Mucosa of gallbladder (tissue), 1 donor: ENCODE data around the gene HSD17B14. TPM values are rescaled to one million over a fixed set of nuclear protein-coding genes. Genes with fewer than 3 reads are reported as not detected.

Source experiments
- total RNA-seq: library from RNA; stranded (reverse); gene quantifications from one replicate; pipeline ENCODE4 v1.2.1, GENCODE V29; 2021
- donor health status: DM: no; HTN: no; CAD: no.

The HSD17B14 gene
- total RNA-seq, 1 donor from 2014 or later, result 10.6 TPM

Other genes with a start within 250 kb of the HSD17B14 start
- gene SPACA4, start 229.7 kb downstream of the HSD17B14 start, total RNA-seq, result not detected
- gene FAM83E, start 221.4 kb downstream of the HSD17B14 start, total RNA-seq, result 143 TPM
- gene RPL18, start 217.3 kb downstream of the HSD17B14 start, total RNA-seq, result 1,057 TPM
- gene SPHK2, start 217.0 kb downstream of the HSD17B14 start, total RNA-seq, result 51.8 TPM
- 39.9 TPM for gene DBP, start 199.1 kb downstream of the HSD17B14 start, total RNA-seq
- 46.2 TPM for gene CA11, start 190.3 kb downstream of the HSD17B14 start, total RNA-seq
- gene NTN5, start 163.5 kb downstream of the HSD17B14 start, total RNA-seq, result 0.46 TPM
- gene FUT2, start 140.5 kb downstream of the HSD17B14 start, total RNA-seq, result 78.1 TPM
- 1.6 TPM for gene MAMSTR, start 116.8 kb downstream of the HSD17B14 start, total RNA-seq
- gene RASIP1, start 95.9 kb downstream of the HSD17B14 start, total RNA-seq, result 13.1 TPM
- 0.20 TPM for gene IZUMO1, start 89.6 kb downstream of the HSD17B14 start, total RNA-seq
- 1.0 TPM for gene FUT1, start 83.8 kb downstream of the HSD17B14 start, total RNA-seq
- not detected for gene FGF21, start 81.0 kb downstream of the HSD17B14 start, total RNA-seq
- gene BCAT2, start 25.5 kb downstream of the HSD17B14 start, total RNA-seq, result 56.3 TPM
- gene PLEKHA4, start 32.1 kb upstream of the HSD17B14 start, total RNA-seq, result 18.9 TPM
- 42.7 TPM for gene PPP1R15A, start 35.9 kb upstream of the HSD17B14 start, total RNA-seq
- gene TULP2, start 62.3 kb upstream of the HSD17B14 start, total RNA-seq, result 0.75 TPM
- 292 TPM for gene NUCB1, start 63.8 kb upstream of the HSD17B14 start, total RNA-seq
- gene DHDH, start 97.2 kb upstream of the HSD17B14 start, total RNA-seq, result 1.9 TPM
- 110 TPM for gene BAX, start 118.4 kb upstream of the HSD17B14 start, total RNA-seq
- gene FTL, start 128.8 kb upstream of the HSD17B14 start, total RNA-seq, result 4,398 TPM
- gene GYS1, start 156.8 kb upstream of the HSD17B14 start, total RNA-seq, result 41.3 TPM
- 60.3 TPM for gene RUVBL2, start 157.4 kb upstream of the HSD17B14 start, total RNA-seq
- not detected for gene LHB, start 180.6 kb upstream of the HSD17B14 start, total RNA-seq
- not detected for gene CGB3, start 187.8 kb upstream of the HSD17B14 start, total RNA-seq
- not detected for gene CGB2, start 195.4 kb upstream of the HSD17B14 start, total RNA-seq
- not detected for gene CGB1, start 200.4 kb upstream of the HSD17B14 start, total RNA-seq
- gene CGB5, start 207.4 kb upstream of the HSD17B14 start, total RNA-seq, result not detected
- gene CGB8, start 212.6 kb upstream of the HSD17B14 start, total RNA-seq, result not detected
- gene CGB7, start 221.3 kb upstream of the HSD17B14 start, total RNA-seq, result 0.14 TPM
- gene NTF4, start 228.3 kb upstream of the HSD17B14 start, total RNA-seq, result 0.26 TPM
- gene KCNA7, start 236.2 kb upstream of the HSD17B14 start, total RNA-seq, result not detected
- gene SNRNP70, start 249.0 kb upstream of the HSD17B14 start, total RNA-seq, result 300 TPM